Activated CD4-positive, alpha-beta T cell treated with anti-CD3 and anti-CD28 coated beads, Interleukin-2, Interleukin-4, amounts not matched to agents 100 ng/mL and 50 ng/mL, durations not matched to agents 16 hours and 8 hours (primary cell): Measurements from ENCODE around the gene SUZ12.
"Not testable (repeated sequence)": the region's sequence is repeated elsewhere in the genome, so short reads cannot be mapped to it uniquely, and the experiment has no call there.

Experiments used
- DNase-seq: peaks from one replicate; pipeline ENCODE4 v3.0.0-alpha.2; 2020; ENCODE audit warnings: low spot score

The SUZ12 gene

DNA sequence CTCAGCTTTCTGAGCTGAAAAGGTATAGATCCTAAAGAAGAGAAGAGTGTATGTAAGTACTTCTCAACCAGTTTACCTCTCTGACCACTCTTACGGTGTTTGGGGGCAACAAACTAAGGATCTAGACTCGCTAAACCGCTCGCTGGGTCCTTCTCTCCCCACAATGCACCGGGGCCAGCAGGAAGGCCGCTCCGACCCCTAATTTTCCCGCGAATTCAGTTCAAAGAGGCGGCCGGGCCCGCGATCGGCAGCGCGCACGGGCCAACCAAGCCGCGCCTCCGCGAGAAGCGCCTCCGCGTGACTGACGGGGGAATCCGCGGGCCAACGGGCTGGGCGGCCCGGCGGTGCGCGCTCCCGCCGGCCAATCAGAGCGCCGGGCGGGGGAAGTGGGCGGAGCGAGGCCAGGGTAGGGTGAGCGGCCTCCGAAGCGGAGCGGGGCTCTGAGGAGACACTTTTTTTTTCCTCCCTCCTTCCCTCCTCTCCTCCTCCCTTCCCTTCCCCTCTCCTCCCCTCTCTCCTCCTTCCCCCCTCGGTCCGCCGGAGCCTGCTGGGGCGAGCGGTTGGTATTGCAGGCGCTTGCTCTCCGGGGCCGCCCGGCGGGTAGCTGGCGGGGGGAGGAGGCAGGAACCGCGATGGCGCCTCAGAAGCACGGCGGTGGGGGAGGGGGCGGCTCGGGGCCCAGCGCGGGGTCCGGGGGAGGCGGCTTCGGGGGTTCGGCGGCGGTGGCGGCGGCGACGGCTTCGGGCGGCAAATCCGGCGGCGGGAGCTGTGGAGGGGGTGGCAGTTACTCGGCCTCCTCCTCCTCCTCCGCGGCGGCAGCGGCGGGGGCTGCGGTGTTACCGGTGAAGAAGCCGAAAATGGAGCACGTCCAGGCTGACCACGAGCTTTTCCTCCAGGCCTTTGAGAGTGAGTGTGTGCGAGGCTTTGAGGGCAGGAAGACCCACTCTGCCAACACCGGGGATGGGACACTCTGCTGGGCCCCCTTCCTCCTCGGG, at the start of gene SUZ12:
Gene SUZ12, plus strand, starts transcription at position 393 of the 995 bp plus-strand sequence. Its CDS starts 240 bp downstream, at position 633.
- peak; percentile 86 for DNase-seq

DNA sequence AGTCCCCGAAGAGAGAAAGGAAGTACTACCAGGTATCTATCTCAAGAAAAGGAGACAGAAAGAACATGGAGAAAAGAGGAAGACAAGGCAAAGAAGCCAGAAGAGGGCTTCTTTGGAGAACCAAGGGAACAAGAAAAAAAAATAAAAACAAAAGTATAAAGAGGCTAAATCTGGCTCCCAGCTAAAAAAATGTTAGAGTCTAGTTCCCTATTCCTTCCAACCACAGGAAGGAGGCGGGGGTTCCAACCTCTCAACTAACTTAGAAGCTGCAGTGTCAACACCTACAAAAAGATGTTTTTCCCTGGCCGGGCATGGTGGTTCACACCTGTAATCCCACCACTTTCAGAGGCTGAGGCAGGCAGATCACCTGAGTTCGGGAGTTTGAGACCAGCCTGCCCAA, 48.7 kb upstream of the SUZ12 start:
- DNase-seq = no peak

DNA sequence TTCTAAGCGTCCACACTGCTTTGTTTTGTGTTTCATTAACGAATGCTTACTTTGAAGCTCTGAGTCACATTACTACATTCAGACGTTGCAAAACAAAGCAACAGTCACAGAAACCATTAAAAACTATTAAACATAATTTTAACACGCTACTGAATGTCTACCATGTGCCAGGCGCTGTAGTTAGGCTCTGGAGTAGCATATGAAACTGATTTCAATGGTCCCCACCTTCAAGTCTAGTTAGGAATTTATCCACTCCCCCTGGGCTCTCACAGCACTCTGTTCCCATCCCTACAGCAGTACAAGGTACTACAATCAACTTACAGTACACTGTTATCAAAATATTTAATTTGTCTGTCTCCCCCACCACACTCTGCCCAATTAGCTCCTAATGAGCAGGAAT, 35.9 kb upstream of the SUZ12 start:
- DNase-seq = no peak

DNA sequence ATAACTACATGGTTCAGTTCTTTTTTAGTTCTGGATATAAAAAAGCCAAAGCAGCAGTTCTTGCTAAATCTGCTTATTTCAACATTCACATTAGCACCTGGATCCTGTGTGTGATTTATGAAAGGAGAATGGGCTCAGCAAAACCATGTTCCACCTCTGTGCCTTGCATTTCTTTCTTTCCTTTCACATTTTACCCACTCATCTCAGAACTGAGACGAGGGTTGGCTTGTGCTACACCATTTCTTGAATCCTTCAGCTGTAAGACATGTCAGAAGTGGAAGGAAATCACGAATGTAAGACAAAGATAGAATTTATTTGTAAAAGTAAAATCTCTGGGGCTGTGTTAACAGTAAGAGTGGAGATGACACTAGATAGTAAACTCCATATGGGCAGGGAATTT, 34.1 kb upstream of the SUZ12 start:
- DNase-seq = peak; percentile 42

DNA sequence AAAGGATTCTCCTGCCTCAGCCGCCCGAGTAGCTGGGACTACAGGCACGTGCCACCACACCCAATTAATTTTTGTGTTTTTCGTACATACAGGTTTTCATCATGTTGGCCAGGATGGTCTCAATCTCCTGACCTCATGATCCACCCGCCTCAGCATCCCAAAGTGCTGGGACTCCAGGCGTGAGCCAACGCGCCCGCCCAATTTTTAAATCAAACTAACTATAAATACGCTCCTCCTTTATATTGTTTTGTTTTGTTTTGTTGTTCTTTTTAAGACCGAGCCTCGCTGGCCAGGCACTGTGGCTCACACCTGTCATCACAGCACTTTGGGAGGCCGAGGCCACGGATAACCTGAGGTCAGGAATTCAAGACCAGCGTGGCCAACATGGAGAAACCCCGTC, 33.4 kb upstream of the SUZ12 start:
- DNase-seq = no peak

DNA sequence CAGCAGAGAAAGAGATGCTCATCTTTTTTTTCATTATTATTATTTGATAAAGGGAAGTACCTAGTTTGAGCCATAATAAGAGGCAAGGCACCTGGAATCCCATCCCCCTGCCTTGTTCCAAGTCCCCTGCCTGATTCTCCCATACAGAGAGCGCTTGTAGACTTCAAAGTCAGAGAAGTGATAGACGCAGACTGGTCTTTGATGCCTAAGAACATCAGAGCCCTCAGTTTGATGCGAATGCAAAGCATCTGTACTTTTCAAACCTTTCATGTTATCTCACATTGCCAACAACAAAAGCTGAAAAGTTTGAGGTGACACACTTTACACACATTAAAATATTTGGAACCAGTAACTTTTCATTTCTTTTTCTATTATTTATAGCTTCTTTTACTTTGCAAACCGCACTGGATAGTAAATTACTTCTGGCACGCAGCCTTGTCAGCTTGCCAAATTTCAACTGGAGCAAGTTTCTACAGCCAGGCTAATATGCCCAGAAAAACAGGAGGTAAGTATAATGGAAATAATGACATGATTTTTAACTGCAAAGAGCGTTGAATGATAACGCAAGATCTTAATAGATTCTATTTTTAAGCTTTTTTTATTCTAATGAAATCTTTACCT, 29.4 kb upstream of the SUZ12 start:
- DNase-seq = no peak

DNA sequence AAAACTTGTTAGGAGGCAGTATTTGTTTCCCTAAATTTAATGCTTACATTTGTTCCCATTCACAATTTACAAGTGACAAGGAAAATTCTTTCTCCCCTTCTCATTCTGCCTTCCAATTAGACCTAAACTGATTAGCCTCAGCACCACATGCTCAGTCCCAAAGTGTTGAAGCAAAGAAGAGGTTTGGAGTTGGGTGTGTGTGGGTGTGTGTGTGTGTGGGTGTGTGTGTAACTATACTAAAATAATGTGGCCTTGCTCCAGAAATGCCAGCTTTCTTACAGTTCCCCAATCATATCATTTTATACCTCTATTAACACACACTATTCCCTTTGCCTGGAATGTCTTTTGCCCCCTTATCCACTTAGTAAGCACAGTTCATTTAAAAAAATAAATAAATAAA, 28.4 kb upstream of the SUZ12 start:
- DNase-seq = no peak

DNA sequence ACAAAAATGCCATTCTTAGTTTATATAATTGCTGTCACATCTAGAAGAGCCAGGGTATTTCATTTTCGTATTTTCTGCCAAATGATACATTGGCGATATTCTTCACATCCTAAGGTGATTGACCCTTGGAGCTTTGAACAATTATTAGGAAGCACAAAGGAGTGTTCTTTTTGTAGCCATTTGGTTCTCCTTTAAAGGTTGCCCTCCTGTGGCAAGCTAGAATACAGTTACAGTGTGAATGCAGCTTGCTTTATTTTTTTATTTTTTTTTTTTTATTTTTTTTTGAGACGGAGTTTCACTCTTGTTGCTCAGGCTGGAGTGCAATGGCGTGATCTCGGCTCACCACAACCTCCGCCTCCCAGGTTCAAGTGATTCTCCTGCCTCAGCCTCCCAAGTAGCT, 24.1 kb upstream of the SUZ12 start:
- not testable (repeated sequence) for DNase-seq

DNA sequence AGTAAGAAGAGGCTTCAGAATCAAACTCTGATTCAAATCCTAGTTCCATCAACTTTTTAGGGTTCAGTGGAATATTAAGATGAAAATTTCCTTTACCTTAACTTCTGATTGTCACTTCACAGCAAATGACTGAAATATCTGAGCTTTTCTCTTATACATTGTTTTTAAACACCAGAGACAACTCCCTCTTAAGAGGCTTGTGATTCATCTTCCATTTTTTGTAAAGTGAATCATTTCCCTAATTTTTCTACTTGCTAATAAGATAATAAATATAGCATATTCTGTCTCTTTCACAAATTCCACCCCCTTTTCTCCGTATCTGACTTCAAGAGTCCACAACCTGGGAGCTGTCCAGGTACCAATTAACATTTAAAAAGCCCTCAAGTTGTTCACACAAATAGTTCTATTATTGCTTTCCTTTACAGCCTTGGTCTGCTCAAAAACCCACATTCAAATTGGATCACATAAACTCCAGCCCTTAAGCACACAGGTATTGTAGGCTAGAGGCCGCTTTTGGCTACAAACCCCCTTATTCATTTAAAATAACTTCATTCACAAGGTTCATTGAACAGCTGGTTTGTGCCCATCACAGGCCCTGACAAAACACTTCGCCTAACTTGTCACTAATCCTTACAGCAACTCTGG, 21.2 kb upstream of the SUZ12 start:
- DNase-seq = no peak

DNA sequence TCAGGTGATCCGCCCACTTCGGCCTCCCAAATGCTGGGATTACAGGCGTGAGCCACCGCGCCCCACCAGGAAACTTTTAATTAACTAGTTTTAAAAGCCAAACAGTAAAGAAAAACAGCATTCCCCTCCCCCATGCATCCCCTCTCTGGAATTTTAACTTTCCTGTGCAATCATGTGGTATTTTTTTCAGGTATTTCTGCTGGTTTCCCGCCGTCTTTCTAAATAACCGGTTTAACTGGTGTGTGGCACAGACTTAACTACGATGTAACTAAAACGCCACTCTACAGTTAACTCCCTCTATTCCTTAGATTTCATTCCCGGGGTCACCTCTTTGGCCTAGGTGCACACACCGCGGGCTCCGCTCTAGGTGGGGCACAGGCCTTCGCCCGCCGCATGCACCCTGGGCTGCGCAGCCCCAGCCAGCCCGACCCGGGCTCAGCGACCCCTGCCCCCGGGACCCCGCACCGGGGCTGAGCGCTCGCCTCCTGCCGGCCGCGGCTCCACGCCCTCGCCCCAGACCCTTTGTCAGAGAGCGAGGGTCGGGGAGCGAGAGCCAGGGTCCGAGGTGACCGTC, 20.2 kb upstream of the SUZ12 start:
- DNase-seq = no peak

DNA sequence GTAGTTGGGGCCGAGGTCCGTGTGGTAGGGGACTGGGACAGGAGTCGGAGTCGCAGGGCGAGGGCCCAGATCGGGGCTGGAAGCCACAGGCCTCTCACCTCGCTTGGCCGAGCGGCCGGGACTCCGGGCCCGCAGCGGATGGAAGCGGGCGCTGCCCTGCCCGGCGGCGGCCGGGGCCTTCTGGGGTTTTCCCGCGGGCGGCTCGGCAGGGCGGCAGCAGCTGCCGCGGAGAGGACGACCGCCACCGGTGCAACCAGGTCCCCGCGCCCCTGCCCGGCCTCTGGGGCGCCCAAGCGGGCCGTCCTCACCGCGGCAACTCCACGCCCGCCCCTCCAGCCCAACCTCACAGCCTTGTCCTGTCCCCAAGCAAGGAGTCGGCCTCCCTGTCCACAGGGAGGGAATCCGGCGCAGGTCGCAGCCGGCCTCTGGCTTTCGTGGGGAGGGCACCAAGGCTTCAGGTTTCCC, 19.7 kb upstream of the SUZ12 start:
- DNase-seq = no peak

DNA sequence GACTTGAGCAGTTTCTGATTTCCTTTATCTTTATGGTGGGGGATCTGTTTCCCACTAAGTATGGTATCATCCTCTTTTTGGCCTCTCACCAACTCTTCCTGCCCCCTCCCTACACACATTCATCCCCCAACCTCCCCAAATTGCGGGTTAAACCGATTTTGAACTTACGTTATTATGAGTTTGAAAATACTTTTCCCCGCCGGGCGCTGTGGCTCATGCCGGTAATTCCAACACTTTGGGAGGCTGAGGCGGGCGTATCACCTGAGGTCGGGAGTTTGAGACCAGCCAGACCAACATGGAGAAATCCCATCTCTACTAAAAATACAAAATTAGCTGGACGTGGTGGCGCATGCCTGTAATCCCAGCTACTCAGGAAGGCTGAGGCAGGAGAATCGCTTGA, 19.1 kb upstream of the SUZ12 start:
- not testable (repeated sequence) for DNase-seq

DNA sequence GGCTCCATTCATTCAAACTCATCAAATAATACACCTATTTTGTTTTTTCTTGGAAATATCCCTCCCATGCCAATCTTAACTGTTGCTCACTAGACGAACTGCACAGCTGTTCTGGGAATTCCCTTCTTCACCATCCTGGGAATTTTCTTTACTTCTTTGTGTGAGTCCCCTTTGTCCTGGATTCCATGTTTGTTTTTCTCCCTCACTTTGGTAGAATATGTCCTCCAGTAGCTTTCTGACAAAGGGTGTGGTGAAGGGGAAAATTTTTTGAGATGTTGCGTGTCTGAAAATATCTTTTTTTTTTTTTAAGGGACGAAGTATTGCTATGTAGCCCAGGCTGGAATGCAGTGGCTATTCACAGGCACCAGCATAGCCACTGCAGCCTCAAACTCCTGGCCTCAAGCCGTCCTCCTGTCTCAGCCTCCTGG, 18.1 kb upstream of the SUZ12 start:
- no peak for DNase-seq

DNA sequence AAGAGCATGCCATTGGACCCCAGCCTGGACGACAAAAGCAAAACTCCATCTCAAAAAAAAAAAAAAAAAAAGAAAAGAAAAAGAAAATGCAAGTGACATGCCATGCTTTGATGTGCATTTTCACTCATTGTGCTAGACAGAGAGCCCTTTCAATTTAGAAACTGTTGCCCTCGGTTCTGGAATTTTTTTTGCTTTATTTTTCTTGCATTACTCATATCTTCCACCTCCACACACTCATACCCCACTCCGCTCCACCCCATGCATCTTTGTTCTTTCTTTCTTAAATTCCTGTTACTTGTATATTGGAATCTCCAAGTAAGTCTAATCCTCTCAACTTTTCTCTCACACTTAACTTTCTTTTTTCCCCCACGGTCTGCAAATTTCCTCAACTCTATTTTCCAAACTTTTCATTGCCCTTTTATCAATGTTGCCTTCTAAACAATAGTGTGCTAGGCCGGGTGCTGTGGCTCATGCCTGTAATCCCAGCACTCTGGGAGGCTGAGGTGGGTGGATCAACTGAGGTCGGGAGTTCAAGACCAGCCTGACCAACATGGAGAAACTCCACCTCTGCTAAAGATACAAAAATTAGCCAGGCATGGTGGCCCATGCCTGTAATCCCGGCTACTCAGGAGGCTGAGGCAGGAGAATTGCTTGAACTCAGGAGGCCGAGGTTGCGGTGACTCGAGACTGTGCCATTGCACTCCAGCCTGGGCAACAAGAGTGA, 16.8 kb upstream of the SUZ12 start:
- DNase-seq = peak; percentile 39

DNA sequence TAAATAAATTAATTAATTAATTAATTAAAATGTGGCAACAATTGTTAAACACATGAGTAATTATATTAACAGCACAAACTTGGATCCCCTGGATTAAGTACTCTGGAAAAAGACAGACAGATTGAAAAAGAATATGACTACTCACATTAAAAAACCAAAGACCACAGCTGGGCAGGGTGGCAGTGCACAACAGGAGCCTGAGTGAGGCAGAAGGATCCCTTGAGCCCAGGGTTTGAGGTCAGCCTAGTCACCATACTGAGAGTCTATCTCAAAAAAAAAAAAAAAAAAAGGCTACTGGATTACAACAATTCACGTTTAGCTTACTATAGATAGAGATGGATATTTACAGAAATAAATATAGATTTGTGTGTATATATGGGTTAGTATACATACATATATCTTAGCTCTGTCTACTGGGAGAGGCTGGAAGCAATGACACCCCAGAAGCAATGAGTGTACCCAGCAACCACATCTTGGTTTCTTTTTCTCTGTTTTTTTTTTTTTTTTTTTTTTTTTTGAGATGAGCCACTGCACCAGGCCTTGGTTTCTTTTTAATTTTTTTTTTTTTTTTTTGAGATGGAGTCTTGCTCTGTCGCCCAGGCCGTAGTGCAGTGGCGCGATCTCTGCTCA, 10.6 kb upstream of the SUZ12 start:
- DNase-seq = no peak

DNA sequence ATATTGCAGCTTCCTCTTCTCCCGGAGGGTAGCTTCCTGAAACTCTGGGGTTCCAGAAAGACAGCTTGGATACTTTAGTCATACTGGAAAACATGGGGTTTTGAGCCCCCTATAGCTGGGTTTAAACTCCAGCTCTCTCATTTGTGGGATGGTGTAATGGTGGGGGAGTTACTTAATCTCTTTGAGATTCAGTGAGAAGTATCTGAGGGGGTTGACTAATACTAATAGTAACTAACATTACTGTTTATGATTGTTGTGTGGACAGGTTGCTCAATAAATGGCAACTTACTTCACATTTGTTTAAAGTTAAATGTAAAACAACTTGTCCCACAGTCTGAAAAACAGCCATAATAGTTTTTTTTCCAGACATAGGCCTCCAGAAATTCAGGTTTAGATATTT, 5.1 kb upstream of the SUZ12 start:
- no peak for DNase-seq

DNA sequence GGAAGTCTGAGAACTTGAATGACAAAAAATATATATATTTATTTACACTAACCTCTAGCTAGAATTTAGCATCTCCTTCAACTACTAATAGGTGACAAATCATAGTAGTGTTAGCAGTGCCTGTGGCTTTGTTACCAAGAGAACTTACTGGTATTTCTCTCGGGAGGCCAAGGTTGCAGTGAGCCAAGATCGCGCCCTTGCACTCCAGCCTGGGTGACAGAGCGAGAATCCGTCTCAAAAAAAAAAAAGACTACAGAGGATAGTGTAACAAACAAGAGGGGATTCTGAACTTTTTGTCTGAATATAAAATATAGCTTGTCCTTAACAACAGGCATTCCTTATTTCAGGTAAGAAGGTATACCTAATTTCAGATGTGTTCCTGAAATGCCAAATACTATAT, 1.3 kb upstream of the SUZ12 start:
- DNase-seq = no peak

DNA sequence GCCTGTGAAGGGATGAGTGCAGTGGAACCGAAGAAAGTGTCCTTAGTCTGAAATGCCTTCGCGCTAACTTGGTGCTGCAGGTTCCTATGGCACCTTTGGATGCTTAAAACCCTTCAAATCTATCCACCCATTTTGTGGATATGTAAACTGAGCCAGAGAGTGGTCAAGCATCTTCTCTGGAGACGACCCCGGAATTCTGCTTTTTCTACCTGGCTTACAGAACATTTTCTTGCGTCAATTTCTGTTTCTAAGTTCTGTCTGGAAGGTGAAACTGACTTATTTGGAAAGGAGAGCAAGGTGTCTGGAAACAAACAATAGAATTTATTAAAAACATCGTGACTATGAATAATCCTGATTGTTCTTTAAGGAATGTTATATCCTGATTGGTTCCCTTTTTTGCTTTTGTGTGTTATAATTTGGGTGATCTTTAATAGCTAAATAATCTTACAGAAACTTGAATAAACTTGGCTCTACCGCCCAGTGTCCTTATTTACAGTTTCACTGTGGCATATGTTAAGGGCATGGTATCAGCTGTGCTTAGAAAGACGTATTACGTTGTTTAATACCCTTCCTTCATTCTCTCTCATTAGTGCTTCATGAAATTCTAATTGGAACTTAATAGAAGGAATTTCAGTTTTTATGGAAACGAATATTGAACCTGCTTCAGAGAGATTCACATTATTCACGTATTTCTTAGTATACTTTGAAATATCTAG, 1.3 kb downstream of the SUZ12 start:
- DNase-seq = not testable (repeated sequence)

DNA sequence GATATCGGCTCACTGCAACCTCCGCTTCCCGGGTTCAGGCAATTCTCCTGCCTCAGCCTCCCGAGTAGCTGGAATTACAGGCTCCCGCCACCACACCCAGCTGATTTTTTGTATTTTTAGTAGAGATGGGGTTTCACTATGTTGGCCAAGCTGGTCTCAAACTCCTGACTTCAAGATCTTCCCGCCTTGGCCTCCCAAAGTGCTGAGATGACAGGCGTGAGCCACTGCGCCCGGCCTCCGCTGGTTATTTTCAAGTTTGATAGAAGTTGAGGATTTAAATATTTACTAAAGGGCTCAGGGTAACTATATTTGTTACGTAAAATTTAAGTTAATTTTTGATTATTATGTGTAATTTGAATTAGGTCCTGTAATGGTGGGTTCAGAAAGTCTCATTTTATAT, 5.1 kb downstream of the SUZ12 start:
- DNase-seq = not testable (repeated sequence)

DNA sequence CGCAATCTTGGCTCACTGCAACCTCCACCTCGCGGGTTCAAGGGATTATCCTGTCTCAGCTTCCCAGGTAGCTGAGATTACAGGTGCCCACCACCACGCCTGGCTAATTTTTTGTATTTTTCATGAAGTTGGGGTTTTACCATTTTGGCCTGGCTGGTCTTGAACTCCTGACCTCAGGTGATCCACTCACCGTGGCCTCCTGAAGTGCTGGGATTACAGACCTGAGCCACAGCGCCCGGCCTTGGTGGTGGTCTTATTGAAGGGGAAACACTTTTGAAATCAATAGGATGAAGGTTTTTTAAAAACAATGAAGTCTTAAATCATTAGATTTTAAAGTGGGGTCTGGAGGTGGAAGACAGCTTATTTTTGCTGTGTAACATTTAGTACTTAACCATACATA, 5.6 kb downstream of the SUZ12 start:
- DNase-seq = not testable (repeated sequence)
